Suprapubic skin (tissue), 4 donors: ENCODE measurements around the gene CCSAP. TPM values are rescaled to one million over a fixed set of nuclear protein-coding genes. Genes with fewer than 3 reads are reported as not detected.

Experiments
- DNase-seq, 2 donors: peaks; one replicate each; pipeline ENCODE4 v3.0.0-alpha.2; 2019; ENCODE audit warnings: low spot score in 2 of 2
- H3K27ac ChIP-seq: fragments of 200-600 bp; sonication (generic); one replicate; pipeline ENCODE4 v1.5.1; 2019
- H3K27me3 ChIP-seq: fragments of 200-600 bp; sonication (generic); one replicate; pipeline ENCODE4 v1.5.1; 2019
- H3K36me3 ChIP-seq: fragments of 200-600 bp; sonication (generic); one replicate; pipeline ENCODE4 v1.5.1; 2019
- H3K4me1 ChIP-seq: fragments of 200-600 bp; sonication (generic); one replicate; pipeline ENCODE4 v1.5.1; 2019
- H3K4me3 ChIP-seq: fragments of 200-600 bp; sonication (generic); one replicate; pipeline ENCODE4 v1.5.1; 2019; ENCODE audit warnings: mild to moderate bottlenecking
- H3K9me3 ChIP-seq: fragments of 200-600 bp; sonication (generic); one replicate; pipeline ENCODE4 v1.5.1; 2019
- EP300 ChIP-seq: sonication (generic); formaldehyde crosslinking; IDR thresholded peaks from one replicate; pipeline ENCODE4 v1.6.1; 2017; ENCODE audit warnings: antibody characterized with exemption
- POLR2A ChIP-seq, 2 donors: fragments of 450-650 bp; IDR thresholded peaks; one replicate each; pipeline ENCODE4 v1.6.1; 2017; ENCODE audit warnings: antibody characterized with exemption in 2 of 2, mild to moderate bottlenecking in 2 of 2, moderate library complexity in 2 of 2
- POLR2AphosphoS5 ChIP-seq, 3 donors: sonication (generic); formaldehyde crosslinking; IDR thresholded peaks; one replicate each; pipeline ENCODE4 v1.6.1; 2017; ENCODE audit warnings: antibody characterized with exemption in 3 of 3
- WGBS: methylation state at CpG from one replicate; pipeline ENCODE4 v1.1.5; 2018; 5-methylcytosine and 5-hydroxymethylcytosine counted together
- total RNA-seq, 4 donors: library from RNA; depleted of rRNA; stranded (reverse); fragments of >200 nt; gene quantifications; one replicate each; pipeline ENCODE4 v1.1.0, GENCODE V29; 2016
- TF ChIP-seq, protein P1 (sequence below), 2 donors: fragments of 200-600 bp in 1 of 2; fragments of 450-650 bp in 1 of 2; sonication (generic) in 1 of 2; IDR thresholded peaks; one replicate each; pipeline ENCODE4 v1.5.1; 2016 to 2019; ENCODE audit warnings: antibody characterized with exemption in 2 of 2, mild to moderate bottlenecking in 1 of 2, moderate library complexity in 1 of 2

The CCSAP gene
- total RNA-seq, 4 donors from 2014 or later = 16.3 to 33.1 (median 16.8) TPM

DNA sequence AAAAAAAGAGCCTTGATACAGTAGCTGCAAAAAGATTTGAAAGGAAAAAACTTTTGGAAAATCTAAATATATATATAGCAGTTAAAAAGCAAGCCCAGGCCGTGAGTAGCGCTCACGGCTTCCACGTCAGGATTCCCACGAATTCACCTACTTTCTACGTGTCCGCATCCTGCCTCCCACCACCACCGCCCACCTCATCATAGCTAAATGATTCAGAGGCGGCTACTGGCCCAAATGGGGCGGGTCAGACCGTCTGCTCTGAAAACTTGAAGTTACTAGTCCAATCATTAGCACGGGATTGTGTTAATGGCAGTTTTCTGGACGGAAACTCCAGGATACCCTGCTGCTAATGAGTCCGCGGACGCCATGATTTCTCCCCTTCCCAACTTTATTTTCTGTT lies 1.3 kb upstream of the CCSAP start:
- Histone ChIP-seq H3K36me3 (no peaks in the 10 kb centered on the region), H3K4me1 (peaks cover 39% of the 10 kb centered on the region), H3K27ac (no peak overlapping the region), H3K9me3 (no peaks in the 10 kb centered on the region), H3K4me3 (peak overlapping the region; percentile 70), H3K27me3 (peaks cover 15% of the 10 kb centered on the region)
- 89% methylated on average over 16 of the region's 16 CpGs for WGBS
- no peak for TF ChIP-seq EP300
- TF ChIP-seq, protein P1, sequence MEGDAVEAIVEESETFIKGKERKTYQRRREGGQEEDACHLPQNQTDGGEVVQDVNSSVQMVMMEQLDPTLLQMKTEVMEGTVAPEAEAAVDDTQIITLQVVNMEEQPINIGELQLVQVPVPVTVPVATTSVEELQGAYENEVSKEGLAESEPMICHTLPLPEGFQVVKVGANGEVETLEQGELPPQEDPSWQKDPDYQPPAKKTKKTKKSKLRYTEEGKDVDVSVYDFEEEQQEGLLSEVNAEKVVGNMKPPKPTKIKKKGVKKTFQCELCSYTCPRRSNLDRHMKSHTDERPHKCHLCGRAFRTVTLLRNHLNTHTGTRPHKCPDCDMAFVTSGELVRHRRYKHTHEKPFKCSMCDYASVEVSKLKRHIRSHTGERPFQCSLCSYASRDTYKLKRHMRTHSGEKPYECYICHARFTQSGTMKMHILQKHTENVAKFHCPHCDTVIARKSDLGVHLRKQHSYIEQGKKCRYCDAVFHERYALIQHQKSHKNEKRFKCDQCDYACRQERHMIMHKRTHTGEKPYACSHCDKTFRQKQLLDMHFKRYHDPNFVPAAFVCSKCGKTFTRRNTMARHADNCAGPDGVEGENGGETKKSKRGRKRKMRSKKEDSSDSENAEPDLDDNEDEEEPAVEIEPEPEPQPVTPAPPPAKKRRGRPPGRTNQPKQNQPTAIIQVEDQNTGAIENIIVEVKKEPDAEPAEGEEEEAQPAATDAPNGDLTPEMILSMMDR (IDR thresholded peaks at IDR 0.05) = no peak
- TF ChIP-seq POLR2A (IDR thresholded peaks at IDR 0.05) = no peak
- no peak for TF ChIP-seq POLR2AphosphoS5 (IDR thresholded peaks at IDR 0.05)
- DNase-seq = no peak

DNA sequence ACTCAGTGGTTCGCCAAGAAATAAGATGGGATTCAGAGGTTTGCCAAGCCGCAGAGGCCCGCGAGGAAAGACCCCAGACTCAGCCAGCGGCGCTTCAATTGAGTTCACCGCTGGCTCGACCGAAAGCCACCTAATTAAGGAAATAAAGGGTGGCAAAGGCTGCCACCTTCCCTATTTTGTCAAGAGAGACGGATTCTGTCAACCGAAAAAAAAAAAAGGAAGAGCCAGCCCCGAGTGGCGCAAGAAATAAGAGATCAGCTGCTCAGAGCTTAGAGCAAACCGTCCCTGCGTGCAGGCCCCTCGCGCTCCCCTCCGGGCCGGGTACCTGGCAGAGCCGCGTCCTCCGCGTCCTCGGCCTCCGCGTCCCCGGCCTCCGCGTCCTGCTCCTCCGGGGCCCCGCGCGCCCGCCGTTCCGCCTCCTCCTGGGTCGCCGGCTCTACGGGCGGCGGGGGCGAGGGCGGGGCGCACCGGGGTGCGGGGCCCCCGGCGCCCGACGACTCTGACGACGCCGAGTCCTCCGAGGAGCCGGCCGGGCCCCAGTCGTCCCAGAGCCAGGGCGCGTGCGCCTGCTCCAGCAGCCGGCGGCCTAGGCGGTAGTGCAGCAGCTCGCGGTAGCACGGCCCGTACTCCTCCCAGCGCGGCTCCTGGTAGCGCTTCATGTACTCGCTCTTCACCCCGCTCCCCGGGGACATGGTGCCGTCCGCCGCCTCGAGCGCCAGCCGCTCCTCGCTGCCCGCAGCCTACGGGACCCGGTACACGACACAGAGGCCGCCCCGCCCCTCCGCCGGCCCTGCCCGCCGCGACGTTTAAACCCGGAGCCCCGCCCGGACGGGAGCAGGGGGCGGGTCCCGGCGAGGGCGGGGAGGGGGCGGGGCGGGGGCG lies 832 bp downstream of the CCSAP start:
- H3K36me3 ChIP-seq = no peaks in the 10 kb centered on the region
- H3K4me1 ChIP-seq = peaks cover 41% of the 10 kb centered on the region
- H3K27me3 ChIP-seq = peaks cover 7% of the 10 kb centered on the region
- TF ChIP-seq, protein P1 (IDR thresholded peaks at IDR 0.05) = no peak
- TF ChIP-seq POLR2AphosphoS5 (IDR thresholded peaks at IDR 0.05) = peak in 2 of 3 donors; percentile 53 to 67
- no peaks in the 10 kb centered on the region for H3K9me3 ChIP-seq
- peak overlapping the region; percentile 89 for H3K27ac ChIP-seq
- under 1% methylated on average over 42 of the region's 103 CpGs for WGBS
- peak overlapping the region; percentile 70 for H3K4me3 ChIP-seq
- peak; percentile 84 to 91 for DNase-seq

DNA sequence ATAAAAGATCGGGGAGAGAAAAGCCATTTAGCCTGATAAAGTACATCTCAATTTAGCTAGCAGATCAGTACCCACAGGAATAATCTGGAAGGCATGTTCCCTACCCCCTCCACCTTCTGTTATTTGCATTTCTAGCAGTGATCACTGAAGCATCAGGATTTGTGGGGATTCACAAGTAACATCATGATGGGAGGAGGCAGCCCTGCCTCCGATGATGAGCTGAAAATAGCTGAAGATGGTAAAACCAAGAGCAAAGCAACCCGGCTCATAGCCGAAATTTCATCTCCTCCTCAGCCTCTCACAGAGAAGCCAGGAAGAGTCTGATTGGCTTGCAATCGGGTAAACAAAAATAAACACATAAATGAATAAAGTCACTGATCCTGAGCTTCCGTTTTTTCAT lies 2.4 kb downstream of the CCSAP start:
- DNase-seq = no peak
- Histone ChIP-seq H3K27ac (no peak overlapping the region), H3K36me3 (no peaks in the 10 kb centered on the region), H3K4me1 (peaks cover 41% of the 10 kb centered on the region), H3K4me3 (no peak overlapping the region), H3K27me3 (no peaks in the 10 kb centered on the region), H3K9me3 (no peaks in the 10 kb centered on the region)
- WGBS = 96% methylated on average over 6 of the region's 6 CpGs
- no peak for TF ChIP-seq EP300
- TF ChIP-seq POLR2AphosphoS5 (IDR thresholded peaks at IDR 0.05) = no peak
- TF ChIP-seq, protein P1 (IDR thresholded peaks at IDR 0.05) = no peak
- TF ChIP-seq POLR2A (IDR thresholded peaks at IDR 0.05) = no peak

DNA sequence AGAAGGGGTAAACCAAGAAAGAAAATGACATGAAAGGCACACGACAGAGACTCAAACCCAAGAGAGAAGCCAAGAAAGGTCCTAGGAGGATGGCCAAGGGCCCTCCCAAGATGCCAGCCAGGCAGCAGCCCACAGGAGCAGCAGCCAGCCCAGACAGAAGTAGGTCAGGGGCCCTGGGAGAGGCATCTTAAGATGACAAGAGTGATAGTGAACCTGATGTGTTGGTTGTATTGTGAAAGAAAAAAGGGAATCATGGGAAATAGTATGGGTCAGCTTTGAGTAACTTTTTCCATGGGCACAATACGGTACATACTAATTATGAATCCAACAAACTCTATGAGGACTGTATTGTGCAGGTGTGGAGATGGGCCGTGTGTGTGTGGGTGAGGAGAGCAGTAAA lies 3.3 kb downstream of the CCSAP start:
- Histone ChIP-seq H3K36me3 (no peaks in the 10 kb centered on the region), H3K27me3 (no peaks in the 10 kb centered on the region), H3K27ac (no peak overlapping the region), H3K4me1 (peaks cover 41% of the 10 kb centered on the region), H3K9me3 (peaks cover 1% of the 10 kb centered on the region), H3K4me3 (no peak overlapping the region)
- no peak for TF ChIP-seq EP300
- TF ChIP-seq POLR2A (IDR thresholded peaks at IDR 0.05) = no peak
- TF ChIP-seq, protein P1 (IDR thresholded peaks at IDR 0.05) = no peak
- TF ChIP-seq POLR2AphosphoS5 (IDR thresholded peaks at IDR 0.05) = no peak
- 81% methylated on average over 3 of the region's 3 CpGs for WGBS
- DNase-seq = no peak

DNA sequence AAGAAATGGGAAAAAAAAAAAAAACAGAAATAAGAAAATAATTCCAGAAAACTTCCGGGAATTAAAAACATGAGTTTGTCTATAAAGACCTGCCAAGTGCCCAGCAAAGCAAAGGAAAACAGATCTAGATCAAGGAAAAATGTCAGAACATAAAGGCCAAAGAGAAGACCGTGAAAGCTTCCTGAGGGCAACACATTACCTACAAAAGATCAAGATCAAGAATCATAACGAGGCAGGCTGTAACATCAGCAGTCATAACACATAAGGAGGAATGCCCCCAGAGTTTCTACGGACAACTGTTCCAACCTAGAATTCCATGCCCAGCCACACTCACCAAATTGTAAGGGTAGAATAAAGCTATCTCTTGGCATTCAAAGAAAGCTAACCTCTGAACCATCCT lies 3.8 kb downstream of the CCSAP start:
- 75% methylated on average over 4 of the region's 4 CpGs for WGBS
- no peaks in the 10 kb centered on the region for H3K27me3 ChIP-seq
- peaks cover 5% of the 10 kb centered on the region for H3K9me3 ChIP-seq
- no peak for DNase-seq
- peaks cover 38% of the 10 kb centered on the region for H3K4me1 ChIP-seq
- no peaks in the 10 kb centered on the region for H3K36me3 ChIP-seq
- no peak overlapping the region for H3K27ac ChIP-seq
- H3K4me3 ChIP-seq = no peak overlapping the region
- no peak for TF ChIP-seq POLR2A (IDR thresholded peaks at IDR 0.05)
- TF ChIP-seq POLR2AphosphoS5 (IDR thresholded peaks at IDR 0.05) = no peak
- TF ChIP-seq EP300 = no peak
